PC-3 (cell line): ENCODE results near the gene APLNR. TPM values are rescaled to one million over a fixed set of nuclear protein-coding genes. Genes with fewer than 3 reads are reported as not detected.

Experiments used
- ATAC-seq: fragments of 200-7000 bp; cut with Tn5 transposase; 2 replicates; pipeline ENCODE4 v1.9.1; 2020; ENCODE audit warnings: mild to moderate bottlenecking, moderate library complexity
- BruUV-seq: library from RNA; stranded (reverse); fragments of 400-500 nt; replicated peaks from 2 replicates; lab custom pipeline; 2021; lab: Mats Ljungman, UMichigan
- CTCF ChIA-PET: fragments of 300-600 bp; sonication (Branson Sonifier 250); formaldehyde crosslinking; loops from one replicate; lab custom pipeline; 2022; ENCODE audit warnings: antibody characterized with exemption; lab: Charles Lee
- POLR2A ChIA-PET: fragments of 300-600 bp; sonication (Branson Sonifier 250); formaldehyde crosslinking; loops from one replicate; lab custom pipeline; 2022; ENCODE audit warnings: antibody characterized with exemption; ENCODE audit not compliant: unreplicated experiment; lab: Charles Lee
- DNase-seq: peaks from one replicate; pipeline ENCODE4 v3.0.0-alpha.2; 2015
- H2AFZ ChIP-seq: fragments of 300-600 bp; sonication (generic); 2 replicates; pipeline ENCODE4 v1.6.0; 2016; ENCODE audit warnings: antibody characterized with exemption, low read length
- H3F3A ChIP-seq: fragments of 300-600 bp; sonication (generic); one replicate; pipeline ENCODE4 v1.6.0; 2017; ENCODE audit warnings: antibody characterized with exemption, low read length, control low read depth, mild to moderate bottlenecking; ENCODE audit not compliant: unreplicated experiment
- H3K27ac ChIP-seq: fragments of 300-600 bp; sonication (generic); 2 replicates; pipeline ENCODE4 v1.5.1; 2016; ENCODE audit warnings: mild to moderate bottlenecking, low read length
- H3K27me3 ChIP-seq: fragments of 300-600 bp; sonication (generic); 2 replicates; pipeline ENCODE4 v1.6.1; 2016; ENCODE audit warnings: low read length, mixed read lengths
- H3K36me3 ChIP-seq: fragments of 300-600 bp; sonication (generic); 2 replicates; pipeline ENCODE4 v1.6.1; 2016; ENCODE audit warnings: low read depth, mixed run types, low read length, mixed read lengths
- H3K4me1 ChIP-seq: fragments of 300-600 bp; sonication (generic); 2 replicates; pipeline ENCODE4 v1.5.1; 2016; ENCODE audit warnings: low read length; ENCODE audit not compliant: insufficient read depth
- H3K4me2 ChIP-seq: fragments of 300-600 bp; sonication (generic); 2 replicates; pipeline ENCODE4 v1.6.0; 2016; ENCODE audit warnings: low read length
- H3K4me3 ChIP-seq: fragments of 300-600 bp; sonication (generic); 2 replicates; pipeline ENCODE4 v1.5.1; 2016; ENCODE audit warnings: mild to moderate bottlenecking, low read length, mixed read lengths
- H3K79me2 ChIP-seq: fragments of 300-600 bp; sonication (generic); 2 replicates; pipeline ENCODE4 v1.6.1; 2017; ENCODE audit warnings: low read length, mixed read lengths
- H3K9ac ChIP-seq: fragments of 300-600 bp; sonication (generic); 2 replicates; pipeline ENCODE4 v1.6.0; 2016; ENCODE audit warnings: mild to moderate bottlenecking, low read length
- H3K9me2 ChIP-seq: fragments of 300-600 bp; sonication (generic); replicated peaks from 2 replicates; pipeline ENCODE4 v1.6.1; 2016; ENCODE audit warnings: mixed run types, low read length, mixed read lengths
- H3K9me3 ChIP-seq: fragments of 300-600 bp; sonication (generic); 2 replicates; pipeline ENCODE4 v1.6.1; 2016; ENCODE audit warnings: low read length, mixed read lengths
- H4K20me1 ChIP-seq: fragments of 300-600 bp; sonication (generic); 2 replicates; pipeline ENCODE4 v1.6.1; 2016; ENCODE audit warnings: low read length, mixed read lengths
- EZH2 ChIP-seq: fragments of 300-600 bp; sonication (generic); IDR thresholded peaks from one replicate; pipeline ENCODE4 v1.6.1; 2017; ENCODE audit warnings: antibody characterized with exemption, mild to moderate bottlenecking, low read length; ENCODE audit not compliant: unreplicated experiment
- EZH2phosphoT487 ChIP-seq: fragments of 300-600 bp; sonication (generic); IDR thresholded peaks from 2 replicates; pipeline ENCODE4 v1.6.1; 2018; ENCODE audit warnings: mild to moderate bottlenecking, antibody characterized with exemption, low read length, borderline replicate concordance
- intact Hi-C: fragments of 100-400 bp; cut with micrococcal nuclease; formaldehyde crosslinking; loops from 2 replicates; pipeline ENCODE4 v1.9.0; 2023
- total RNA-seq: library from RNA; depleted of rRNA; stranded (reverse); fragments of >200 nt; gene quantifications from 2 replicates; pipeline ENCODE4 v1.2.3, GENCODE V29; 2014
- TF ChIP-seq, protein P1 (sequence below): fragments of 300-600 bp; sonication (generic); conservative IDR thresholded peaks from 2 replicates; pipeline ENCODE4 v1.5.1; 2017; ENCODE audit warnings: antibody characterized with exemption, low read depth, mild to moderate bottlenecking, low read length

Gene APLNR
- total RNA-seq, 1 experiment from 2014 or later, result not detected

- intact Hi-C loops, result no loop called here
- no TSS peak for BruUV-seq
- H3K4me3 ChIP-seq, result no peak overlapping the region
- no peak overlapping the region for H2AFZ ChIP-seq
- H3K27me3 ChIP-seq, result peaks cover 48% of the 10 kb centered on the region
- DNase-seq, result no peak
- CTCF ChIA-PET, result no interaction called here
- no peaks in the 10 kb centered on the region for H3K9me2 ChIP-seq
- no peak overlapping the region for H3K9ac ChIP-seq
- no peaks in the 10 kb centered on the region for H3F3A ChIP-seq
- no peak for ATAC-seq
- no peaks in the 10 kb centered on the region for H3K4me1 ChIP-seq
- POLR2A ChIA-PET, result no interaction called here
- no peaks in the 10 kb centered on the region for H3K9me3 ChIP-seq
- H3K79me2 ChIP-seq, result no peaks in the 10 kb centered on the region
- H3K4me2 ChIP-seq, result no peak overlapping the region
- no peak for TF ChIP-seq EZH2phosphoT487
- TF ChIP-seq EZH2, result no peak
- no peak overlapping the region for H3K27ac ChIP-seq
- H4K20me1 ChIP-seq, result no peaks in the 10 kb centered on the region
- no peaks in the 10 kb centered on the region for H3K36me3 ChIP-seq
These were observed 17.9 kb downstream of the APLNR start for GRCh38 chr11:57219021-57219627.

DNA sequence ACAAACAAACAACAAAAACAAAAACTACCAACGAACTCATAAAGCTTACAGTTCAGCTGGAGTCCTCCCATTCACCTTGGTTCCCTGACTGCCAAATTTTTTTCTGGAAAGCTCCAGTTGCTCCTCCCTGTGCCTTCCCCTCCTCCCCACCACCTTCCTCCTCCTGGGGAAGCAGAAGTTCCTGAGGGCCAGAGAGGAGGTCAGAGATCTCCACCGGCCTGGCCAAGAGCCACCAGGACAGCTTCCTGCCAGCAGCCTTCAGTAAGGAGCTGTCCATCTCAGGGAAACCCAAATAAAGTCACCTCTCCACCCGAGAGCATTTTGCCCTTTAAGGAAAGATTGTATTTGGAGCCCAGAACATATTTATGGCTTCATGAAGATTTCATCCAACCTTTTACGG is 20.0 kb downstream of the APLNR start:
- H3K9me2 ChIP-seq, result no peaks in the 10 kb centered on the region
- no peak overlapping the region for H3K4me3 ChIP-seq
- no peaks in the 10 kb centered on the region for H3K79me2 ChIP-seq
- TF ChIP-seq EZH2phosphoT487 (no peak), EZH2 (no peak)
- TF ChIP-seq, protein P1, sequence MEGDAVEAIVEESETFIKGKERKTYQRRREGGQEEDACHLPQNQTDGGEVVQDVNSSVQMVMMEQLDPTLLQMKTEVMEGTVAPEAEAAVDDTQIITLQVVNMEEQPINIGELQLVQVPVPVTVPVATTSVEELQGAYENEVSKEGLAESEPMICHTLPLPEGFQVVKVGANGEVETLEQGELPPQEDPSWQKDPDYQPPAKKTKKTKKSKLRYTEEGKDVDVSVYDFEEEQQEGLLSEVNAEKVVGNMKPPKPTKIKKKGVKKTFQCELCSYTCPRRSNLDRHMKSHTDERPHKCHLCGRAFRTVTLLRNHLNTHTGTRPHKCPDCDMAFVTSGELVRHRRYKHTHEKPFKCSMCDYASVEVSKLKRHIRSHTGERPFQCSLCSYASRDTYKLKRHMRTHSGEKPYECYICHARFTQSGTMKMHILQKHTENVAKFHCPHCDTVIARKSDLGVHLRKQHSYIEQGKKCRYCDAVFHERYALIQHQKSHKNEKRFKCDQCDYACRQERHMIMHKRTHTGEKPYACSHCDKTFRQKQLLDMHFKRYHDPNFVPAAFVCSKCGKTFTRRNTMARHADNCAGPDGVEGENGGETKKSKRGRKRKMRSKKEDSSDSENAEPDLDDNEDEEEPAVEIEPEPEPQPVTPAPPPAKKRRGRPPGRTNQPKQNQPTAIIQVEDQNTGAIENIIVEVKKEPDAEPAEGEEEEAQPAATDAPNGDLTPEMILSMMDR, result no peak
- no peak overlapping the region for H2AFZ ChIP-seq
- ATAC-seq (no peak), DNase-seq (no peak)
- no TSS peak for BruUV-seq
- H3K4me2 ChIP-seq, result no peak overlapping the region
- POLR2A ChIA-PET, result no interaction called here
- H4K20me1 ChIP-seq, result no peaks in the 10 kb centered on the region
- intact Hi-C loops, result no loop called here
- H3K4me1 ChIP-seq, result no peaks in the 10 kb centered on the region
- H3K27me3 ChIP-seq, result peaks cover 49% of the 10 kb centered on the region
- no peak overlapping the region for H3K27ac ChIP-seq
- H3K9me3 ChIP-seq, result no peaks in the 10 kb centered on the region
- H3F3A ChIP-seq, result no peaks in the 10 kb centered on the region
- CTCF ChIA-PET, result no interaction called here
- no peaks in the 10 kb centered on the region for H3K36me3 ChIP-seq
- H3K9ac ChIP-seq, result no peak overlapping the region

DNA sequence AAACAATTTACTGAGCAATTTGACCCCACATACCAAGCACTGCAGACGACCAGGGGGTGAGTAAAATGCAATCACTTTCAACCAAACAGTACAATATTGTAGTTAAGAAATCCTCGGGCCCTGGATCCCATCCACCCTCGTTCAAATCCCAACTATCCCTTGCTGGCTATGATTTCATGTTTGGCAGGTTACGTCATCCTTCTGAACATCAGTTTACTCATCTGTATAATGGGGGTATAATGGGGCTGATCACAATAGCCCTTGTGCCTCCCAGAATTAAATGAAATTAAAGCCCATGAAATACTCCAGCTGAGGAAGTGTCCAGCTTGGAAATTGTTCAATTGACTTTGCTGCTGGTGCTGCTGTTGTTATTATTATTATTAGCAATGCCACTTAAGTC is 20.6 kb downstream of the APLNR start:
- no TSS peak for BruUV-seq
- Histone ChIP-seq H3K79me2 (no peaks in the 10 kb centered on the region), H3K4me3 (no peak overlapping the region), H3K4me2 (no peak overlapping the region), H3K9me2 (no peaks in the 10 kb centered on the region), H3K27ac (no peak overlapping the region), H4K20me1 (no peaks in the 10 kb centered on the region), H3K9ac (no peak overlapping the region), H2AFZ (no peak overlapping the region), H3F3A (no peaks in the 10 kb centered on the region), H3K27me3 (peaks cover 43% of the 10 kb centered on the region), H3K36me3 (no peaks in the 10 kb centered on the region), H3K4me1 (no peaks in the 10 kb centered on the region), H3K9me3 (no peaks in the 10 kb centered on the region)
- DNase-seq (no peak), ATAC-seq (no peak)
- POLR2A ChIA-PET, result no interaction called here
- TF ChIP-seq, protein P1, result no peak
- TF ChIP-seq EZH2 (no peak), EZH2phosphoT487 (no peak)
- CTCF ChIA-PET, result no interaction called here
- intact Hi-C loops, result no loop called here
